ENCODE measurements around the gene ACTN4. TPM values are rescaled to one million over a fixed set of nuclear protein-coding genes. Genes with fewer than 3 reads are reported as not detected.

ACTN4 gene
- total RNA-seq, 2 experiments from 2014 or later: 86.8 to 178 TPM

GRCh38 chr19:38640368-38640767 is 7.1 kb upstream of the ACTN4 start:
- Histone ChIP-seq H3K79me2 (ENCODE audit: insufficient read depth, low read depth, low read length) (no peaks in the 10 kb centered on the region), H2AFZ (ENCODE audit: low read length) (no peak overlapping the region), H3K27ac (ENCODE audit: low read depth, low read length, poor library complexity, severe bottlenecking) (no peak overlapping the region), H4K20me1 (ENCODE audit: insufficient read depth, low read length) (no peaks in the 10 kb centered on the region), H3K9me3 (ENCODE audit: low read length) (no peaks in the 10 kb centered on the region), H3K9me2 (ENCODE audit: insufficient read depth, low read length) (no peaks in the 10 kb centered on the region), H3K36me3 (ENCODE audit: insufficient read depth, low read length) (peaks cover 18% of the 10 kb centered on the region; the same call in 1 of the 2 replicates), H3K4me1 (ENCODE audit: insufficient read depth, low read length, poor library complexity, severe bottlenecking) (peaks cover 12% of the 10 kb centered on the region), H3K4me3 (ENCODE audit: low read depth, low read length, poor library complexity, severe bottlenecking) (no peak overlapping the region), H3K4me2 (ENCODE audit: low read length) (no peak overlapping the region)
- intact Hi-C loops (cut with micrococcal nuclease; ENCODE audit: unreplicated experiment): no loop called here
- ChIA-PET POLR2A (no interaction called here), CTCF (ENCODE audit: unreplicated experiment) (no interaction called here)
- DNase-seq (ENCODE audit: low spot score): no peak
- no TSS peak for BruUV-seq (replicated peaks)
- TF ChIP-seq EZH2phosphoT487 (IDR thresholded peaks at IDR 0.05; ENCODE audit: borderline replicate concordance, low read depth, low read length): no peak
- no peak for TF ChIP-seq CTCF (conservative IDR thresholded peaks at IDR 0.05; ENCODE audit: low read length)

- H3K36me3 ChIP-seq (ENCODE audit: insufficient read depth, low read length): 0 out of 2 replicates have a peak, but pooled peaks cover under 1% of the 10 kb centered on the region
- DNase-seq (ENCODE audit: low spot score): no peak
- H3K27ac ChIP-seq (ENCODE audit: low read depth, low read length, poor library complexity, severe bottlenecking): no peak overlapping the region
- BruUV-seq (replicated peaks): no TSS peak
- H3K79me2 ChIP-seq (ENCODE audit: insufficient read depth, low read depth, low read length): no peaks in the 10 kb centered on the region
- peaks cover 1% of the 10 kb centered on the region for H3K4me1 ChIP-seq (ENCODE audit: insufficient read depth, low read length, poor library complexity, severe bottlenecking)
- CTCF ChIA-PET (ENCODE audit: unreplicated experiment): no interaction called here
- POLR2A ChIA-PET: interaction anchor here (0.6 kb wide), 1 partner anchor 258 kb away, joined by 3 read pairs; no protein-coding TSS in a partner anchor
- no peak overlapping the region for H3K4me2 ChIP-seq (ENCODE audit: low read length)
- no peak for TF ChIP-seq CTCF (conservative IDR thresholded peaks at IDR 0.05; ENCODE audit: low read length)
- TF ChIP-seq EZH2phosphoT487 (IDR thresholded peaks at IDR 0.05; ENCODE audit: borderline replicate concordance, low read depth, low read length): no peak
- intact Hi-C loops (cut with micrococcal nuclease; ENCODE audit: unreplicated experiment): no loop called here
- no peaks in the 10 kb centered on the region for H4K20me1 ChIP-seq (ENCODE audit: insufficient read depth, low read length)
- no peaks in the 10 kb centered on the region for H3K9me3 ChIP-seq (ENCODE audit: low read length)
- H3K4me3 ChIP-seq (ENCODE audit: low read depth, low read length, poor library complexity, severe bottlenecking): no peak overlapping the region
- no peak overlapping the region for H2AFZ ChIP-seq (ENCODE audit: low read length)
- H3K9me2 ChIP-seq (ENCODE audit: insufficient read depth, low read length): no peaks in the 10 kb centered on the region
These were observed 5.3 kb upstream of the ACTN4 start for GRCh38 chr19:38642176-38642575.

- DNase-seq (ENCODE audit: low spot score): no peak
- intact Hi-C loops (cut with micrococcal nuclease; ENCODE audit: unreplicated experiment): no loop called here
- Histone ChIP-seq H3K9me2 (ENCODE audit: insufficient read depth, low read length) (no peaks in the 10 kb centered on the region), H3K4me1 (ENCODE audit: insufficient read depth, low read length, poor library complexity, severe bottlenecking) (peaks cover 9% of the 10 kb centered on the region), H2AFZ (ENCODE audit: low read length) (no peak overlapping the region), H3K27ac (ENCODE audit: low read depth, low read length, poor library complexity, severe bottlenecking) (no peak overlapping the region), H3K9me3 (ENCODE audit: low read length) (no peaks in the 10 kb centered on the region), H3K79me2 (ENCODE audit: insufficient read depth, low read depth, low read length) (peaks cover 21% of the 10 kb centered on the region), H3K4me2 (ENCODE audit: low read length) (no peak overlapping the region), H3K4me3 (ENCODE audit: low read depth, low read length, poor library complexity, severe bottlenecking) (no peak overlapping the region), H4K20me1 (ENCODE audit: insufficient read depth, low read length) (peaks cover 12% of the 10 kb centered on the region), H3K36me3 (ENCODE audit: insufficient read depth, low read length) (no peaks in the 10 kb centered on the region)
- no peak for TF ChIP-seq CTCF (conservative IDR thresholded peaks at IDR 0.05; ENCODE audit: low read length)
- TF ChIP-seq EZH2phosphoT487 (IDR thresholded peaks at IDR 0.05; ENCODE audit: borderline replicate concordance, low read depth, low read length): no peak
- CTCF ChIA-PET (ENCODE audit: unreplicated experiment): no interaction called here
- POLR2A ChIA-PET: interaction anchor here (0.6 kb wide), 1 partner anchor 25 kb away, joined by 3 read pairs; no protein-coding TSS in a partner anchor
- BruUV-seq (replicated peaks): no TSS peak
These were observed 2.7 kb upstream of the ACTN4 start for GRCh38 chr19:38644719-38645118.
